COLO668 (cell line): Measurements from ENCODE around the gene SUMO1.

Experiments
- DNase-seq: peaks from one replicate; lab custom pipeline; 2025; ENCODE audit not compliant: unreplicated experiment; lab: John Stamatoyannopoulos, UW

Gene SUMO1

GRCh38 chr2:202157211-202157990, 81.0 kb downstream of the SUMO1 start:
- DNase-seq: no peak
